ENCODE results near the gene INPP4B. TPM values are rescaled to one million over a fixed set of nuclear protein-coding genes. Genes with fewer than 3 reads are reported as not detected.
"Not testable (repeated sequence)": the region's sequence is repeated elsewhere in the genome, so short reads cannot be mapped to it uniquely, and the experiment has no call there.

The INPP4B gene
- total and polyA plus RNA-seq, 2 of the 4 experiments (the other 2 are of a cell fraction): 1.8 to 14.0 TPM

- H3K9me1 ChIP-seq (ENCODE audit: insufficient read depth, low read length); H3K14ac ChIP-seq (replicated peaks; ENCODE audit: low read depth, low read length); dilution Hi-C loops (cut with HindIII; ENCODE audit: low sequenced_read_pairs, unreplicated experiment); H3K27ac ChIP-seq (ENCODE audit: insufficient read depth, low read length); H3K18ac ChIP-seq (ENCODE audit: low read depth, low read length); H3K4me1 ChIP-seq (ENCODE audit: control insufficient read depth, insufficient read depth, low read length); H3K9me3 ChIP-seq (ENCODE audit: control insufficient read depth, insufficient read depth, low read length); H3K4ac ChIP-seq (ENCODE audit: low read depth, low read length); DNase-seq; in situ Hi-C loops (cut with MboI; ENCODE audit: low sequenced_read_pairs); H4K8ac ChIP-seq (ENCODE audit: low read depth in 2 of 2, low read length in 2 of 2); H2AK9ac ChIP-seq (replicated peaks; ENCODE audit: low read depth, low read length, poor library complexity); H2BK15ac ChIP-seq (ENCODE audit: low read depth, low read length); ATAC-seq (ENCODE audit: low read depth); H3K4me2 ChIP-seq (ENCODE audit: low read depth, low read length); H3K23ac ChIP-seq (ENCODE audit: low read depth, low read length); H3K79me1 ChIP-seq (ENCODE audit: low read depth in 1 of 2, low read length in 2 of 2); BruUV-seq (replicated peaks); H3K9ac ChIP-seq (ENCODE audit: low read depth, low read length); H2AFZ ChIP-seq (replicated peaks; ENCODE audit: low read length, poor library complexity); H3K36me3 ChIP-seq (ENCODE audit: control insufficient read depth, insufficient read depth, low read length); H2AK5ac ChIP-seq (ENCODE audit: low read depth, low read length); H4K5ac ChIP-seq (ENCODE audit: low read depth, low read length); H3K4me3 ChIP-seq (ENCODE audit: insufficient read depth, low read depth, low read length); CTCF ChIA-PET; intact Hi-C loops (cut with micrococcal nuclease); POLR2A ChIA-PET (ENCODE audit: unreplicated experiment); H3K56ac ChIP-seq (ENCODE audit: extremely low read depth, insufficient read depth, low read length); H2BK5ac ChIP-seq (ENCODE audit: low read depth, low read length, poor library complexity, severe bottlenecking); H4K91ac ChIP-seq (ENCODE audit: insufficient read depth, low read depth, low read length); H2BK20ac ChIP-seq (ENCODE audit: low read depth, low read length); H3K27me3 ChIP-seq (ENCODE audit: control insufficient read depth, insufficient read depth, low read length); H4K20me1 ChIP-seq (ENCODE audit: insufficient read depth, low read length); H2BK120ac ChIP-seq (ENCODE audit: low read depth, low read length): not testable (repeated sequence)
- WGBS, 2 experiments (ENCODE audit: extremely low coverage in 2 of 2, insufficient read length in 1 of 2): no CpG with 5 or more reads among the region's 2 CpGs
These were observed 336.7 kb downstream of the INPP4B start for GRCh38 chr4:142509381-142509780.
